Measurements from ENCODE around the gene NOTO.

Gene NOTO

DNA sequence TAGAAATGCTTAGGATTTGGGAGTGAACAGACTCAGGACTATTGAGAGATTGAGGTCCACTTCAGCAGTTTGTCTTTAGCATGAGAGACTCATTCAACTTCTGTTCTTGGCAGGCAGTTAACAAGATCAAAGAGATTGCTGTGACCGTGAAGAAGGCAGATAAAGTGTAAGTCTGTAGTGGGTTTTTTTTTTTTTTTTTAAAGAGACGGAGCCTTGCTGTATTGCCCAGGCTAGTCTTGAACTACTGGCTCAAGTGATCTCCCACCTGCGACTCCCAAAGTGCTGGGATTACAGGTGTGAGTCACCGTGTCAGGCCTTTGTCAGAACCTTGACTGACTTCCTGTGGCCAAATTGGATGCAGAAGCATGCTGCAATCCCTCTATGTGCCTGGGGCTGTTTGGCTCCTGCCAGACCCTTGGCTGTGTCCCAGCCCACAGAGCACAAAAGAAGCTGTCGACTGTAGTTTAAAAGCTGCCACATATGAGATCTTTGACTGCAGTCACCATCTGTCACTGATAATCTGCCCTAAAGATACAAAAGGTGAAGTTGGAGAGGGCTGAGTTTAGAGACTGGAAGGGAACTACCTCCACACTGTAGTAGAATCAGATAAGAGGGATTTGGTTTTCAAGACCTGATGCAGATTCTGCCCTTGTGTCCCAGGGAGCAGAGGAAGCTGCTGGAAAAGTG is 41.7 kb downstream of the NOTO start:
- DNase-seq (ENCODE audit: low read depth, low spot score), result peak; percentile 65
- H3K4me3 ChIP-seq (ENCODE audit: low read depth, low read length), result no peak overlapping the region
- in situ Hi-C loops (cut with HindIII; ENCODE audit: low sequenced_read_pairs), result no loop called here
- TF ChIP-seq, protein P1, sequence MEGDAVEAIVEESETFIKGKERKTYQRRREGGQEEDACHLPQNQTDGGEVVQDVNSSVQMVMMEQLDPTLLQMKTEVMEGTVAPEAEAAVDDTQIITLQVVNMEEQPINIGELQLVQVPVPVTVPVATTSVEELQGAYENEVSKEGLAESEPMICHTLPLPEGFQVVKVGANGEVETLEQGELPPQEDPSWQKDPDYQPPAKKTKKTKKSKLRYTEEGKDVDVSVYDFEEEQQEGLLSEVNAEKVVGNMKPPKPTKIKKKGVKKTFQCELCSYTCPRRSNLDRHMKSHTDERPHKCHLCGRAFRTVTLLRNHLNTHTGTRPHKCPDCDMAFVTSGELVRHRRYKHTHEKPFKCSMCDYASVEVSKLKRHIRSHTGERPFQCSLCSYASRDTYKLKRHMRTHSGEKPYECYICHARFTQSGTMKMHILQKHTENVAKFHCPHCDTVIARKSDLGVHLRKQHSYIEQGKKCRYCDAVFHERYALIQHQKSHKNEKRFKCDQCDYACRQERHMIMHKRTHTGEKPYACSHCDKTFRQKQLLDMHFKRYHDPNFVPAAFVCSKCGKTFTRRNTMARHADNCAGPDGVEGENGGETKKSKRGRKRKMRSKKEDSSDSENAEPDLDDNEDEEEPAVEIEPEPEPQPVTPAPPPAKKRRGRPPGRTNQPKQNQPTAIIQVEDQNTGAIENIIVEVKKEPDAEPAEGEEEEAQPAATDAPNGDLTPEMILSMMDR (IDR thresholded peaks at IDR 0.05; ENCODE audit: low read depth, low read length), result no peak

DNA sequence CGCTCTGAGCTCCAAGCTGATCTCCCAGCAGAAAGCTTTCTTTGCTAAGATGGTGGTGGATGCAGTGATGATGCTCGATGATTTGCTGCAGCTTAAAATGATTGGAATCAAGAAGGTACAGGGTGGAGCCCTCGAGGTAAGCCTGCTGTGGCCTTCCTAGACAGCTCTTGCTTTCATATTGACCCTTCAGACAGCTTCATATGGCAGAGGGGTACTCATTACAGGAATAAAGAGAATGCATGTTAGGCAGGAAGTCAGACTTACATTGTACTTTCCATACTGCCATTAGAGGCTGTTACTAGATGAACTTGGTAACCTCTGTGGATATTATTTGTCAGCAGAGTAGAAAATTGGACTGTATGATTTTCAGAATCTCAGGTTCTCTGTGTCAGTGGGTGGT is 42.2 kb downstream of the NOTO start:
- DNase-seq (ENCODE audit: low read depth, low spot score), result no peak
- no peak overlapping the region for H3K4me3 ChIP-seq (ENCODE audit: low read depth, low read length)
- TF ChIP-seq, protein P1 (IDR thresholded peaks at IDR 0.05; ENCODE audit: low read depth, low read length), result no peak
- in situ Hi-C loops (cut with HindIII; ENCODE audit: low sequenced_read_pairs), result no loop called here

DNA sequence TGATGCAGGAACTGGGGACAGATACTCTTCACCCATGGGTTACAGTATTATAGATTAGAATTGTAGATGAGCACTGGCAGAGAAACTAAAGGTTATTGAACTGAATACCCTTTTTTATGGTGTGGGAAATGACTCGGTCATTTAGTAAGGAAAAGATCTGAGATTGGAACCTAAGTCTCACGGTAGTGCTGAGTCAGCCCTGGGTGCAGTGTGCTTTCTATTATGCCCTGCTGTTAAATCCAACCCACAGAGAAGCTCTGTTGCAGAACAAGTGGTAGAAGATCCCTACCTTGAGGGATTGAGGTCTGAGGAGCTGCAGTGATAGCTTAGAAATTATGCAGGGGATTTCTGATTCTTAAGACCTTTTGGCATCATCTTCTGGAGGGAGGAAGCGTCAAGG is 44.5 kb downstream of the NOTO start:
- DNase-seq (ENCODE audit: low read depth, low spot score), result no peak
- no peak overlapping the region for H3K4me3 ChIP-seq (ENCODE audit: low read depth, low read length)
- in situ Hi-C loops (cut with HindIII; ENCODE audit: low sequenced_read_pairs), result no loop called here
- TF ChIP-seq, protein P1 (IDR thresholded peaks at IDR 0.05; ENCODE audit: low read depth, low read length), result no peak

DNA sequence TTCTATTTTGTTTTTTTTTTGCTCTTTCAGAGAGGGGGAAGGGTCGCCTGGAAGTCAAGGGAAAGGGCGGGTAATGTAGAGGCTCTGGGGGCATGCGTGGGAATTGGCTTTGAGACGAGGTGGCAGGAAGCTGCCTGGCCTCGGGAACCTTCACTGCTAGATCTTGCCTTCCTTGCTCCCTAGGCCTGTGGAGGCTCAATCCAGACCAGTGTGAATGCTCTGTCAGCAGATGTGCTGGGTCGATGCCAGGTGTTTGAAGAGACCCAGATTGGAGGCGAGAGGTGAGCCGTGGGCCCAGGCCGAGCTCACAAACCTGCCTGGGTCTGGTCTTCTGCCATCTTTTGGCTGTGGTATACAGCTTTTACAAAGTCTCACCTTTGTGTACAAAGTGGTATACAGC is 47.3 kb downstream of the NOTO start:
- in situ Hi-C loops (cut with HindIII; ENCODE audit: low sequenced_read_pairs), result no loop called here
- TF ChIP-seq, protein P1 (IDR thresholded peaks at IDR 0.05; ENCODE audit: low read depth, low read length), result no peak
- no peak overlapping the region for H3K4me3 ChIP-seq (ENCODE audit: low read depth, low read length)
- DNase-seq (ENCODE audit: low read depth, low spot score), result no peak

DNA sequence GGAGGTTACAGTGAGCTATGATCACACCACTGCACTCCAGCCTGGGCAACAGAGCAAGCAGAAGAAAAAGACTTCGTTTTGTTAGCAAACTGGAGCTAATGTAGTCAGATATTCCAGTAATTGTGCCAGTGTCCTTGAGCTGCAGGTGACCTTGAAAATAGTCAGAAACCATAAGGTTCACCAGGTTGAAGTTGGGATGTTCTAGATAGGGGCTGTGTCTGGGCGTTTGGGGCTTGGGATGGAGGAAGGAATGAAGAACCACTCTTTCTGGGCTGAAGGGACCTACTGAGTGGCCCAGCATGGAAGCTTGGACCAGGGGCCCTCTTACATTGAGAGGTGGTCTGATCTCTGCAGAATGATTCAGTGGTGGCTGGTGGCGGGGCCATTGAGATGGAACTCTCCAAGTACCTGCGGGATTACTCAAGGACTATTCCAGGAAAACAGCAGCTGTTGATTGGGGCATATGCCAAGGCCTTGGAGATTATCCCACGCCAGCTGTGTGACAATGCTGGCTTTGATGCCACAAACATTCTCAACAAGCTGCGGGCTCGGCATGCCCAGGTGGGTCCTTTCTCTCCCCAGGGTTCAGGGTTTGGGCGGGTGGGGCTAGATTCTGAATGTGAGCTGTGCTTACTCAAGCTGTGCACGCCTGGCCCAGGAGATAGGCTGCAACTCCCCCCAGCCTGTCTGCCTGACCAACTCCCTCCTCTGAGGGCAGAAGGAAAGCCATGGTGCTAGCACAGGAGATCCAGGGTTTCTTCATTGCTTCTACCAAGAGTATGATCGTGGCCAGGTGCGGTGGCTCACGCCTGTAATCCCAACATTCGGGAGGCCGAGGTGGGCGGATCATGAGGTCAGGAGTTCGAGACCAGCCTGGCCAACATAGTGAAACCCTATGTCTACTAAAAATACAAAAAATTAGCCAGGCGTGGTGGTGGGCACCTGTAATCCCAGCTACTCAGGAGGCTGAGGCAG is 48.8 kb downstream of the NOTO start:
- TF ChIP-seq, protein P1 (IDR thresholded peaks at IDR 0.05; ENCODE audit: low read depth, low read length), result no peak
- in situ Hi-C loops (cut with HindIII; ENCODE audit: low sequenced_read_pairs), result no loop called here
- DNase-seq (ENCODE audit: low read depth, low spot score), result no peak
- H3K4me3 ChIP-seq (ENCODE audit: low read depth, low read length), result no peak overlapping the region

DNA sequence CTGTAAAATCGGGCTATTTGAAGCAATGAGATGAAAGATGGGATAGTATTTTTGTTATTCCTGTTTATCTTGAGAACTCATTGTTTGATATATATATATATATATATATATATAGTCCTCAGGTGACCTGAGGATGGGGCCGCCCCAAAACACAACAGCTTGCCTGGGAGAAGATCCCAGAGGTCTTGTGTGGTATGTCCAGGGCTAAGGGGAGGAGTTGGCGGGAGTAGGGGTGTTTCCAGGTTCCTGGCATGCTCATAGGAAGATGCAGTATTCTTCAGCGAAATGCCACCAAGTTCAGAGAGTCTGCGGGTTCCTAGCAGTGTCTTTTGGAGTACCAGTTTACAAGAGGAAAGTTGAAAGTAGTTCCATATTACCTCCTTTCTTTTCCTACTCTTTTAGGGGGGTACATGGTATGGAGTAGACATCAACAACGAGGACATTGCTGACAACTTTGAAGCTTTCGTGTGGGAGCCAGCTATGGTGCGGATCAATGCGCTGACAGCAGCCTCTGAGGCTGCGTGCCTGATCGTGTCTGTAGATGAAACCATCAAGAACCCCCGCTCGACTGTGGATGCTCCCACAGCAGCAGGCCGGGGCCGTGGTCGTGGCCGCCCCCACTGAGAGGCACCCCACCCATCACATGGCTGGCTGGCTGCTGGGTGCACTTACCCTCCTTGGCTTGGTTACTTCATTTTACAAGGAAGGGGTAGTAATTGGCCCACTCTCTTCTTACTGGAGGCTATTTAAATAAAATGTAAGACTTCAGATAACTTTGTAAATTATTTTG is 50.1 kb downstream of the NOTO start:
- TF ChIP-seq, protein P1 (IDR thresholded peaks at IDR 0.05; ENCODE audit: low read depth, low read length), result no peak
- no peak for DNase-seq (ENCODE audit: low read depth, low spot score)
- in situ Hi-C loops (cut with HindIII; ENCODE audit: low sequenced_read_pairs), result no loop called here
- no peak overlapping the region for H3K4me3 ChIP-seq (ENCODE audit: low read depth, low read length)
